Fibroblast of lung (primary cell): ENCODE data around the gene KLF16. TPM values are rescaled to one million over a fixed set of nuclear protein-coding genes. Genes with fewer than 3 reads are reported as not detected.

ENCODE experiments used
- DNase-seq, 2 donors: peaks; one replicate each; pipeline versions ENCODE4 v3.0.0 to v3.0.0-alpha.2; 2010; ENCODE audit warnings: low read depth in 2 of 2
- H2AFZ ChIP-seq: 2 replicates; pipeline ENCODE4 v1.5.1; 2012; ENCODE audit warnings: low read length, control low read depth, inconsistent platforms
- H3K27ac ChIP-seq: 2 replicates; pipeline ENCODE4 v1.5.1; 2011; ENCODE audit warnings: low read length, control low read depth; ENCODE audit not compliant: insufficient read depth
- H3K27me3 ChIP-seq: 2 replicates; pipeline ENCODE4 v1.5.1; 2011; ENCODE audit warnings: mild to moderate bottlenecking, low read length; ENCODE audit not compliant: control insufficient read depth, insufficient read depth
- H3K36me3 ChIP-seq: 2 replicates; pipeline ENCODE4 v1.5.1; 2011; ENCODE audit warnings: low read length; ENCODE audit not compliant: control insufficient read depth, insufficient read depth
- H3K4me1 ChIP-seq: 2 replicates; pipeline ENCODE4 v1.5.1; 2011; ENCODE audit warnings: low read length; ENCODE audit not compliant: control insufficient read depth, insufficient read depth; ENCODE audit errors: extremely low read depth
- H3K4me2 ChIP-seq: 2 replicates; pipeline ENCODE4 v1.5.1; 2011; ENCODE audit warnings: low read length, control low read depth; ENCODE audit not compliant: insufficient read depth; ENCODE audit errors: extremely low read depth
- H3K4me3 ChIP-seq, 4 experiments: fragments of 200-600 bp in 1 of 4; sonication (generic) in 1 of 4; replicated peaks in 1 of 4; 2 replicates each; pipeline ENCODE4 v1.5.1; 2011 to 2016; ENCODE audit warnings: low read length in 4 of 4, low read depth in 3 of 4, mild to moderate bottlenecking in 3 of 4, control low read depth in 2 of 4, inconsistent platforms in 1 of 4, mixed read lengths in 1 of 4; ENCODE audit not compliant: insufficient read depth in 1 of 4; ENCODE audit errors: control extremely low read depth in 1 of 4
- H3K79me2 ChIP-seq: 2 replicates; pipeline ENCODE4 v1.5.1; 2012; ENCODE audit warnings: mild to moderate bottlenecking, low read length, inconsistent platforms; ENCODE audit not compliant: control insufficient read depth, insufficient read depth
- H3K9ac ChIP-seq: 2 replicates; pipeline ENCODE4 v1.5.1; 2011; ENCODE audit warnings: mild to moderate bottlenecking, low read length, control low read depth; ENCODE audit not compliant: insufficient read depth
- H3K9me3 ChIP-seq: 2 replicates; pipeline ENCODE4 v1.5.1; 2012; ENCODE audit warnings: low read depth, low read length; ENCODE audit not compliant: control insufficient read depth, insufficient read depth
- H4K20me1 ChIP-seq: 2 replicates; pipeline ENCODE4 v1.5.1; 2011; ENCODE audit warnings: low read length; ENCODE audit not compliant: control insufficient read depth, insufficient read depth; ENCODE audit errors: extremely low read depth
- EZH2 ChIP-seq: IDR thresholded peaks from 2 replicates; pipeline ENCODE4 v1.5.1; 2012; ENCODE audit warnings: low read length, control low read depth, mild to moderate bottlenecking; ENCODE audit errors: missing control alignments
- polyA plus RNA-seq, 2 donors: library from polyadenylated mRNA; depleted of rRNA in 1 of 2; stranded (reverse) in 1 of 2; unstranded in 1 of 2; fragments of >200 nt; gene quantifications; 2 replicates each; pipeline ENCODE4 v1.2.1, GENCODE V29; 2011 to 2012; ENCODE audit warnings: missing spikeins in 1 of 2
- total RNA-seq: library from RNA; depleted of rRNA; stranded (reverse); fragments of >200 nt; gene quantifications from 2 replicates; pipeline ENCODE4 v1.2.1, GENCODE V29; 2014
- TF ChIP-seq, protein P1 (sequence below), 2 donors: IDR thresholded peaks in 1 of 2; conservative IDR thresholded peaks in 1 of 2; 1 replicate in 1 of 2; 2 replicates in 1 of 2; pipeline ENCODE4 v1.5.1; 2011 to 2012; ENCODE audit warnings: low read length in 2 of 2, control low read depth in 1 of 2, inconsistent platforms in 1 of 2, low read depth in 1 of 2, mild to moderate bottlenecking in 1 of 2

The KLF16 gene
- total and polyA plus RNA-seq, 2 donors (not counting 1 experiment from before 2014, with no cell fraction given) = 4.2 to 6.9 TPM

DNA sequence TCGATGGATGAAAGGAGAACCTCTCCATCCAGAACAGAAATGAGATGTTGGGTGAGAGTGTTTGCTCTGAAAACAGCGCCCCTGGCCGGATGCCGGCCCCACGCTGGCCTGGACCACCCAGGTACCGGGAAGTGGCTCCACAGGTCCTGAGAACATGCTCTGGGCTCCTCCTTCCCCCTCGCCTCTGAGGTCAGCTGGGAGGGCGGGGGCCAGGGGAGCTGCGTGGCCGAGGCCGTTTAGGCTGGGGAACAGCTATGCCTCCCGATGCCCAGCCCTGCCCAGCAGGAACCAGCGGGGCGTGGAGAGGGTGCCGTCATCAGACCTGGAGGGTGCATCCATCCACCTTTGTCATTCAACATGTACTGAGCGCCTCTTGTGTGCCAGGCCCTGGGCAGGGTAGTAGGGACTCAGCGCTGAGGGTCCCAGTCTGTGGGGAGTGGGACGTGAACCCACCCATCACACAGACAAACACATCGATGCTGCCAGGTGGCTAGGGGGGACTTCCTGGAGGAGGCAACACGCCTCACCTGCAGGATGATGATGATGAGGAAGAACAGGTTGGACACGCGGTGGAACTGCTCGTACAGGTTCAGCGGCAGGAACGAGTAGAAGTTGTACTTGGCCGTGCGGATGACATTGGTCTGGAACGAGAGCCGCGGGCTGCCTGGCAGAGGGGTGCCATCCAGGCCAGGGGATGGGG lies 55.5 kb downstream of the KLF16 start:
- no peak for DNase-seq
- no peaks in the 10 kb centered on the region for H3K9me3 ChIP-seq
- no peak overlapping the region for H3K9ac ChIP-seq
- no peaks in the 10 kb centered on the region for H4K20me1 ChIP-seq
- H3K36me3 ChIP-seq = no peaks in the 10 kb centered on the region
- no peak overlapping the region for H3K4me2 ChIP-seq
- no peaks in the 10 kb centered on the region for H3K79me2 ChIP-seq
- no peak overlapping the region for H2AFZ ChIP-seq
- no peak for TF ChIP-seq EZH2
- TF ChIP-seq, protein P1, sequence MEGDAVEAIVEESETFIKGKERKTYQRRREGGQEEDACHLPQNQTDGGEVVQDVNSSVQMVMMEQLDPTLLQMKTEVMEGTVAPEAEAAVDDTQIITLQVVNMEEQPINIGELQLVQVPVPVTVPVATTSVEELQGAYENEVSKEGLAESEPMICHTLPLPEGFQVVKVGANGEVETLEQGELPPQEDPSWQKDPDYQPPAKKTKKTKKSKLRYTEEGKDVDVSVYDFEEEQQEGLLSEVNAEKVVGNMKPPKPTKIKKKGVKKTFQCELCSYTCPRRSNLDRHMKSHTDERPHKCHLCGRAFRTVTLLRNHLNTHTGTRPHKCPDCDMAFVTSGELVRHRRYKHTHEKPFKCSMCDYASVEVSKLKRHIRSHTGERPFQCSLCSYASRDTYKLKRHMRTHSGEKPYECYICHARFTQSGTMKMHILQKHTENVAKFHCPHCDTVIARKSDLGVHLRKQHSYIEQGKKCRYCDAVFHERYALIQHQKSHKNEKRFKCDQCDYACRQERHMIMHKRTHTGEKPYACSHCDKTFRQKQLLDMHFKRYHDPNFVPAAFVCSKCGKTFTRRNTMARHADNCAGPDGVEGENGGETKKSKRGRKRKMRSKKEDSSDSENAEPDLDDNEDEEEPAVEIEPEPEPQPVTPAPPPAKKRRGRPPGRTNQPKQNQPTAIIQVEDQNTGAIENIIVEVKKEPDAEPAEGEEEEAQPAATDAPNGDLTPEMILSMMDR (conservative IDR thresholded peaks at IDR 0.05 in 1 of 2, IDR thresholded peaks at IDR 0.05 in 1 of 2; ENCODE audit: low read depth in 1 of 2, low read length in 2 of 2) = no peak
- H3K27me3 ChIP-seq = no peaks in the 10 kb centered on the region
- peaks cover 2% of the 10 kb centered on the region for H3K4me1 ChIP-seq
- H3K4me3 ChIP-seq = no peak overlapping the region
- H3K27ac ChIP-seq = no peak overlapping the region

DNA sequence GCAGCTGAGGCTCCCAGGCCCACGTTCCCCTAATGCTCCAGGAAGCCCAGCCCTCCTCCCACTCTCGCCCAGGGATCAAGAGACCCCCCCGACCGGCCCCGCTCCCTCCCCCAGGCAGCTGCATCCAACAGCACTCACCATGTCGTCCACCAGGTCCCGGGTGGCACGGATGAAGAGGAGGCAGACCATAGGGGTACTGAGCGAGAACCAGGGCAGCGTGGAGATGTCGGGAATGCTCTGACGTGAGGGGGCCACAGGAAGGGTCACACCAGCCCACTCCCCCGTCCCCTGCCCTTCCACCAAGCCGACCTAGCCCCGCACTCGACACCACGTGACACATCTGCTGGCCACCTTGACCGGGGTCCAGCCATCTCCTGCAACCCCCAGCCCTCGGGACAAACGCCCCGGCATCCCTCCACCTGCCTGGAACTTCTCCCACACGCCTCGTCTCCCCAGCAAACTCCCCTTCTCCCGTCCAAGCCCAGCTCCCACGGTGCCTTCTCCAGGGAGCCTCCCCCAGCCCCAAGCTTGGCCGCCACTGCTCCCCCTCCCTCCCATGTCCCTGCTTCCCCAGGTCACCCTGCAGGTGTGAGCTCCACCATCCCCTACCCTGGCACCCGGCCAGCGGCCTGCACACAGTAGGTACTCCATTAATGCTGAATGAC lies 56.2 kb downstream of the KLF16 start:
- no peak overlapping the region for H3K9ac ChIP-seq
- no peaks in the 10 kb centered on the region for H3K9me3 ChIP-seq
- TF ChIP-seq EZH2 = no peak
- TF ChIP-seq, protein P1 (conservative IDR thresholded peaks at IDR 0.05 in 1 of 2, IDR thresholded peaks at IDR 0.05 in 1 of 2; ENCODE audit: low read depth in 1 of 2, low read length in 2 of 2) = no peak
- H3K4me3 ChIP-seq = no peak overlapping the region
- no peak overlapping the region for H3K4me2 ChIP-seq
- H3K4me1 ChIP-seq = no peaks in the 10 kb centered on the region
- no peaks in the 10 kb centered on the region for H3K36me3 ChIP-seq
- H4K20me1 ChIP-seq = no peaks in the 10 kb centered on the region
- no peaks in the 10 kb centered on the region for H3K27me3 ChIP-seq
- H2AFZ ChIP-seq = no peak overlapping the region
- no peak overlapping the region for H3K27ac ChIP-seq
- DNase-seq = no peak
- H3K79me2 ChIP-seq = no peaks in the 10 kb centered on the region

DNA sequence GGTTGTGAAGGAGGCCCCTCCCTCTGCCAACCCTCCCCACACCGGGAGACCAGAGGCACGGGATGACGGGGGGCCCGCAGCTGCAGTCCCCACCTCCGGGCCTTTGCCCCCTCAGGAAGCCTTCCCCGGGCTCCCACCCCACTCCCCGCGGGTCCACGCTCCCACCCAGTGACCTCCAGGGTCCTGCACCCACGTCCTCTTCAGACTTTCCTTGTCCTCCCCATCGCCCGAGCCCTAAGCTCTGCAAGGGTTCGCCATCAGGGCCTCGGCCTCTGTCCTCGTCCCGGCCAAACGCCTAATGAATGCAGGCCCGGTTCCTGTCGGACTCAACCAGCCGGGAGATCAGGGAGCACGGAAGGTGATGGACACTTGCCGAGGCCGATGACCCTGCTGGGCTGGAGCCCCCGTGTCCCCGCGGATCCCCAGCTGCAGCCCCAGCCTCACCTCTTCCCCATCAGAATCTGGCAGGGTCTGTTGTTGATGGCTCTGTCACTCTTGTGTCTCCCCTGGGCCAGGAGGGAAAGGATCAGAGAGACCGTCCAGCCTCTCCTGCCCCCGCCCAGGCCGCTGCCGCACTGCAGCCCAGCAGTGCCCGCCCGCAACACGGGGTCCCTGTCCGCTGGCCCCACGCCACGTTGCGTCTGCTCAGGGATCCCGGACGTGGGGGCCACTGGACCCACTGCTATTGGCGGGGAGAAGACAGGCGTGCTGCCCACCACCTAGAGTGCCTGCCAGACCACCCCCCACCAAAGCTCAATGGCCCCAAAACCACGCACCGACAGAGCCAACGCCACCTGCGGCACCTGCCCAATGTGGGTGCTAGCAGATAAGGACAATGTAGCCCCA lies 57.0 kb downstream of the KLF16 start:
- Histone ChIP-seq H3K4me3 (no peak overlapping the region), H3K27ac (no peak overlapping the region), H3K4me1 (no peaks in the 10 kb centered on the region), H2AFZ (no peak overlapping the region), H3K27me3 (no peaks in the 10 kb centered on the region), H3K4me2 (no peak overlapping the region), H3K9ac (no peak overlapping the region), H3K9me3 (no peaks in the 10 kb centered on the region), H3K79me2 (no peaks in the 10 kb centered on the region), H4K20me1 (no peaks in the 10 kb centered on the region), H3K36me3 (no peaks in the 10 kb centered on the region)
- no peak for DNase-seq
- TF ChIP-seq EZH2 = no peak
